Endothelial cell of umbilical vein (primary cell): Measurements from ENCODE around the gene EIF2S1.

Source experiments
- CTCF ChIP-seq, 2 donors: IDR thresholded peaks; 1 replicate in 1 of 2; 2 replicates in 1 of 2; pipeline ENCODE4 v1.5.1; 2011; ENCODE audit warnings: low read length in 2 of 2, mild to moderate bottlenecking in 2 of 2, moderate library complexity in 2 of 2, control low read depth in 1 of 2, inconsistent platforms in 1 of 2, low read depth in 1 of 2; ENCODE audit not compliant: insufficient read depth in 1 of 2; ENCODE audit errors: extremely low read depth in 1 of 2
- MAX ChIP-seq: IDR thresholded peaks from 2 replicates; pipeline ENCODE4 v1.6.1; 2011; ENCODE audit not compliant: insufficient read depth, insufficient read length
- POLR2A ChIP-seq: IDR thresholded peaks from 2 replicates; pipeline ENCODE4 v1.6.1; 2012; ENCODE audit warnings: low read depth, mild to moderate bottlenecking, control low read depth, low read length
- POLR2AphosphoS5 ChIP-seq: IDR thresholded peaks from 2 replicates; pipeline ENCODE4 v1.6.1; 2012; ENCODE audit warnings: low read depth, mild to moderate bottlenecking, control low read depth, low read length, moderate library complexity; ENCODE audit not compliant: insufficient read depth

- TF ChIP-seq POLR2A (no peak), CTCF (IDR thresholded peaks at IDR 0.05; ENCODE audit: extremely low read depth in 1 of 2, insufficient read depth in 1 of 2, low read depth in 1 of 2, low read length in 2 of 2) (no peak), POLR2AphosphoS5 (no peak), MAX (no peak)
Measured at GRCh38 chr14:67411820-67412421, 51.8 kb downstream of the EIF2S1 start, which contains the start of gene PLEK2.
